SK-N-SH (cell line): ENCODE measurements around the gene MAML3. TPM values are rescaled to one million over a fixed set of nuclear protein-coding genes. Genes with fewer than 3 reads are reported as not detected.
A peak's percentile ranks its signal among the peaks of the same experiment; 100 is the strongest.

ENCODE experiments used
- CTCF ChIA-PET: fragments of 300-600, 350-600 bp; formaldehyde crosslinking; extraction: SDS; loops from one replicate; lab custom pipeline; 2021; lab: Yijun Ruan, JAX
- POLR2A ChIA-PET: fragments of 350-600 bp; sonication (Branson Sonifier 250); formaldehyde crosslinking; extraction: SDS; loops from one replicate; lab custom pipeline; 2020; ENCODE audit warnings: antibody characterized with exemption, inconsistent platforms; lab: Yijun Ruan, JAX
- DNase-seq: peaks from one replicate; pipeline ENCODE4 v3.0.0; 2012
- H2AFZ ChIP-seq: fragments of 200-600 bp; sonication (generic); 2 replicates; pipeline ENCODE4 v1.8.1; 2016; ENCODE audit warnings: antibody characterized with exemption, mild to moderate bottlenecking, low read depth
- H3F3A ChIP-seq: fragments of 200-600 bp; sonication (generic); replicated peaks from 2 replicates; pipeline ENCODE3; 2016; ENCODE audit warnings: antibody characterized with exemption, mild to moderate bottlenecking; ENCODE audit not compliant: insufficient read depth
- H3K27ac ChIP-seq, 2 experiments: fragments of 200-500 bp in 1 of 2; fragments of 200-600 bp in 1 of 2; sonication (Bioruptor generic) in 1 of 2; sonication (generic), shearing (Covaris generic) in 1 of 2; 2 replicates each; pipeline versions ENCODE4 v1.5.1 to v1.6.1; 2014 to 2016; ENCODE audit warnings: low read depth in 2 of 2, inconsistent platforms in 1 of 2, low read length in 1 of 2, mild to moderate bottlenecking in 1 of 2, mixed read lengths in 1 of 2
- H3K27me3 ChIP-seq: fragments of 200-600 bp; sonication (generic), shearing (Covaris generic); 2 replicates; pipeline ENCODE4 v1.6.1; 2016; ENCODE audit warnings: mixed run types; ENCODE audit not compliant: insufficient read depth
- H3K36me3 ChIP-seq, 2 experiments: fragments of 200-500 bp in 1 of 2; fragments of 200-600 bp in 1 of 2; sonication (Bioruptor generic) in 1 of 2; sonication (generic) in 1 of 2; replicated peaks in 1 of 2; 2 replicates each; pipeline versions ENCODE3 to v1.5.1; 2014 to 2016; ENCODE audit warnings: low read length in 1 of 2, mild to moderate bottlenecking in 1 of 2; ENCODE audit not compliant: insufficient read depth in 2 of 2, control insufficient read depth in 1 of 2
- H3K4me1 ChIP-seq, 2 experiments: fragments of 200-500 bp in 1 of 2; fragments of 200-600 bp in 1 of 2; sonication (Bioruptor generic) in 1 of 2; sonication (generic), shearing (Covaris generic) in 1 of 2; 2 replicates each; pipeline versions ENCODE4 v1.5.1 to v1.6.1; 2014 to 2016; ENCODE audit warnings: low read depth in 1 of 2, low read length in 1 of 2, mixed run types in 1 of 2; ENCODE audit not compliant: insufficient read depth in 2 of 2, control insufficient read depth in 1 of 2
- H3K4me2 ChIP-seq: fragments of 200-600 bp; sonication (generic), shearing (Covaris generic); 2 replicates; pipeline ENCODE4 v1.6.1; 2017; ENCODE audit warnings: mixed run types
- H3K4me3 ChIP-seq, 2 experiments: fragments of 200-500 bp in 1 of 2; fragments of 200-600 bp in 1 of 2; sonication (Bioruptor generic) in 1 of 2; sonication (generic), shearing (Covaris generic) in 1 of 2; 2 replicates each; pipeline versions ENCODE4 v1.5.1 to v1.8.1; 2014 to 2016; ENCODE audit warnings: low read depth in 2 of 2, inconsistent platforms in 1 of 2, low read length in 1 of 2, mild to moderate bottlenecking in 1 of 2, mixed read lengths in 1 of 2, moderate library complexity in 1 of 2
- H3K79me2 ChIP-seq: fragments of 200-600 bp; sonication (generic); 2 replicates; pipeline ENCODE4 v1.8.1; 2017; ENCODE audit warnings: mild to moderate bottlenecking; ENCODE audit not compliant: insufficient read depth
- H3K9ac ChIP-seq: fragments of 200-600 bp; sonication (generic); 2 replicates; pipeline ENCODE4 v1.6.1; 2017; ENCODE audit warnings: mixed run types
- H3K9me2 ChIP-seq: fragments of 200-600 bp; sonication (generic); 2 replicates; pipeline ENCODE4 v1.6.1; 2017; ENCODE audit warnings: mixed run types
- H3K9me3 ChIP-seq: fragments of 200-600 bp; sonication (generic); 2 replicates; pipeline ENCODE4 v1.6.1; 2017; ENCODE audit warnings: mixed run types, mild to moderate bottlenecking, moderate library complexity
- H4K20me1 ChIP-seq: fragments of 200-600 bp; sonication (generic); 2 replicates; pipeline ENCODE4 v1.6.1; 2017; ENCODE audit warnings: mild to moderate bottlenecking, mixed run types; ENCODE audit not compliant: insufficient read depth
- CHD2 ChIP-seq: fragments of 150-350 bp; IDR thresholded peaks from 2 replicates; pipeline ENCODE4 v1.6.1; 2018; ENCODE audit warnings: low read length; ENCODE audit not compliant: partially characterized antibody
- EZH2phosphoT487 ChIP-seq: fragments of 200-600 bp; sonication (generic); IDR thresholded peaks from 2 replicates; pipeline ENCODE4 v1.6.1; 2017; ENCODE audit warnings: low read depth, mixed run types, mild to moderate bottlenecking, antibody characterized with exemption, moderate library complexity, borderline replicate concordance
- GABPA ChIP-seq: IDR thresholded peaks from 2 replicates; pipeline ENCODE4 v1.4.0; 2012; ENCODE audit warnings: low read depth, mild to moderate bottlenecking
- JUND ChIP-seq: IDR thresholded peaks from 2 replicates; pipeline ENCODE4 v1.4.0; 2012
- MAX ChIP-seq: IDR thresholded peaks from 2 replicates; pipeline ENCODE4 v1.4.0; 2012; ENCODE audit warnings: low read depth
- MEF2A ChIP-seq: IDR thresholded peaks from 2 replicates; pipeline ENCODE4 v1.4.0; 2012; ENCODE audit warnings: low read depth, borderline replicate concordance
- MXI1 ChIP-seq: IDR thresholded peaks from 2 replicates; pipeline ENCODE4 v1.6.1; 2012; ENCODE audit warnings: mild to moderate bottlenecking, low read depth, low read length, improper control_type of control experiment
- NFIC ChIP-seq: IDR thresholded peaks from 2 replicates; pipeline ENCODE4 v1.4.0; 2012; ENCODE audit warnings: borderline replicate concordance
- PBX3 ChIP-seq: IDR thresholded peaks from 2 replicates; pipeline ENCODE4; 2012
- RAD21 ChIP-seq: IDR thresholded peaks from 2 replicates; pipeline ENCODE4 v1.6.1; 2012; ENCODE audit warnings: mild to moderate bottlenecking, low read length
- RCOR1 ChIP-seq: fragments of 150-350 bp; IDR thresholded peaks from 2 replicates; pipeline ENCODE4 v1.6.1; 2017; ENCODE audit warnings: antibody characterized with exemption, low read length
- REST ChIP-seq: IDR thresholded peaks from 2 replicates; pipeline ENCODE4 v1.6.1; 2012; ENCODE audit warnings: mild to moderate bottlenecking, low read depth, low read length, moderate library complexity
- RFX5 ChIP-seq: IDR thresholded peaks from 2 replicates; pipeline ENCODE4 v1.6.1; 2012; ENCODE audit warnings: mild to moderate bottlenecking, improper control_type of control experiment, low read length
- RXRA ChIP-seq: IDR thresholded peaks from 2 replicates; pipeline ENCODE4 v1.4.0; 2012; ENCODE audit warnings: low read depth, mild to moderate bottlenecking, borderline replicate concordance
- TAF1 ChIP-seq: IDR thresholded peaks from 2 replicates; pipeline ENCODE4 v1.6.1; 2012; ENCODE audit warnings: low read depth, mild to moderate bottlenecking, low read length, moderate library complexity, borderline replicate concordance
- TEAD4 ChIP-seq: IDR thresholded peaks from 2 replicates; pipeline ENCODE4 v1.4.0; 2012; ENCODE audit warnings: mild to moderate bottlenecking, borderline replicate concordance; ENCODE audit not compliant: insufficient read depth
- USF1 ChIP-seq: IDR thresholded peaks from 2 replicates; pipeline ENCODE4 v1.4.0; 2012; ENCODE audit warnings: low read depth, borderline replicate concordance
- WGBS: methylation state at CpG from one replicate; pipeline ENCODE4 v1.1.6; 2017; ENCODE audit warnings: low lambda C conversion rate; 5-methylcytosine and 5-hydroxymethylcytosine counted together
- polyA plus RNA-seq, 3 experiments: library from polyadenylated mRNA; depleted of rRNA; stranded (reverse); fragments of >200 nt; gene quantifications; 2 replicates each; pipeline ENCODE4 v1.2.3, GENCODE V29; 2012

Gene MAML3
- polyA plus RNA-seq, 1 of the 3 experiments (the other 2 are of a cell fraction), result 5.3 TPM

GRCh38 chr4:139794158-139794954 is 359.6 kb downstream of the MAML3 start (continued):
- TF ChIP-seq REST (peak; percentile 53; the same call in 1 of the 2 replicates), NFIC (peak; percentile 82), RAD21 (peak; percentile 16; the same call in 1 of the 2 replicates), USF1 (no peak), RFX5 (no peak), RXRA (no peak)

- Histone ChIP-seq H3K4me3 (no peak overlapping the region), H3K27ac (peak overlapping the region; percentile 18 to 75; a peak in 3 of 4 replicates), H3K9me3 (no peaks in the 10 kb centered on the region), H3K9ac (no peak overlapping the region), H3K36me3 (no peaks in the 10 kb centered on the region), H3K9me2 (no peaks in the 10 kb centered on the region), H3K4me2 (peak overlapping the region; percentile 8; the same call in 1 of the 2 replicates), H3K27me3 (no peaks in the 10 kb centered on the region), H3K79me2 (no peaks in the 10 kb centered on the region), H4K20me1 (no peaks in the 10 kb centered on the region), H2AFZ (no peak overlapping the region), H3K4me1 (peaks cover 17 to 41% of the 10 kb centered on the region in 2 experiments; a peak in 3 of 4 replicates), H3F3A (peaks cover 10% of the 10 kb centered on the region)
- CTCF ChIA-PET, result interaction anchor here (1.0 kb wide), 1 partner anchor 90 kb away, joined by 3 read pairs; no protein-coding TSS in a partner anchor
- WGBS, result 94% methylated on average over 2 of the region's 2 CpGs
- POLR2A ChIA-PET, result interaction anchor here (1.0 kb wide), 1 partner anchor 257 kb away, joined by 3 read pairs; no protein-coding TSS in a partner anchor
- DNase-seq, result no peak
- TF ChIP-seq JUND (no peak), MEF2A (no peak), REST (no peak), MXI1 (no peak), USF1 (no peak), NFIC (no peak), EZH2phosphoT487 (no peak), CHD2 (no peak), RCOR1 (no peak), PBX3 (no peak), TEAD4 (no peak), RXRA (no peak), MAX (no peak), TAF1 (no peak), GABPA (no peak)
Observed at GRCh38 chr4:139791681-139792080, 362.3 kb downstream of the MAML3 start.
